ENCODE measurements around the gene SPATA31C1. TPM values are rescaled to one million over a fixed set of nuclear protein-coding genes. Genes with fewer than 3 reads are reported as not detected.

Gene SPATA31C1
- total and polyA plus RNA-seq, 2 of the 13 experiments (the other 11 are each of a cell fraction or from before 2014, with no cell fraction given): not detected

DNA sequence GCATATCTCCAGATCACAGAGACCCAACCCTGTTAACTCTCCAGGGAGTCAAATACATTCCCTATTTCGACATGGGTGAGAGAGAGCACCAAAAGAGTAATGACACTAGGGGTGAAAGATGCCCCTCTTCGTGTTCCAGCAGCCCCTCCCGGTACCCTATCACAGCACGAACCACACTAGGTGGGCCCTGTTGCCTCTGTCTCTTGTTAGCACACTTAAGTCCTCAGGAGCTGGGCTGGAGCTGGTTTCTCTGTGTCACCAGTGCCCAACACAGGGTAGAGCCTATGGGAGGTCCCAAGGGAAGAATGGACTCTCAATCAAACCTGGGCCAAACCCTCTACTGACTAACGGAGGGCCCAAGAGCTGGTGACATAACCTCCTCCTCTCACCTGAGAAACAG lies 55.4 kb downstream of the SPATA31C1 start:
- ChIA-PET CTCF (ENCODE audit: low intra/inter-chr PET ratio, low total read pairs) (no interaction called here), POLR2A (no interaction called here)
- TF ChIP-seq SNRNP70 (IDR thresholded peaks at IDR 0.05; ENCODE audit: low read depth, low read length) (no peak), JDP2 (CRISPR knock-in tag; IDR thresholded peaks at IDR 0.05; ENCODE audit: borderline replicate concordance) (no peak), PHB2 (IDR thresholded peaks at IDR 0.05; ENCODE audit: partially characterized antibody) (no peak), ZFP1 (CRISPR knock-in tag; IDR thresholded peaks at IDR 0.05) (no peak), KMT2A (CRISPR knock-in tag; IDR thresholded peaks at IDR 0.05) (no peak), FOSL2 (CRISPR knock-in tag; IDR thresholded peaks at IDR 0.05) (no peak), POLR2AphosphoS5 (IDR thresholded peaks at IDR 0.05; ENCODE audit: low read depth, low read length) (no peak), FOXA1 (IDR thresholded peaks at IDR 0.05) (no peak), FOXA1 (CRISPR knock-in tag; IDR thresholded peaks at IDR 0.05) (no peak), ZNF234 (CRISPR knock-in tag; conservative IDR thresholded peaks at IDR 0.05) (no peak), ZNF737 (CRISPR knock-in tag; IDR thresholded peaks at IDR 0.05; ENCODE audit: borderline replicate concordance) (no peak)
- TF ChIP-seq, protein P1, sequence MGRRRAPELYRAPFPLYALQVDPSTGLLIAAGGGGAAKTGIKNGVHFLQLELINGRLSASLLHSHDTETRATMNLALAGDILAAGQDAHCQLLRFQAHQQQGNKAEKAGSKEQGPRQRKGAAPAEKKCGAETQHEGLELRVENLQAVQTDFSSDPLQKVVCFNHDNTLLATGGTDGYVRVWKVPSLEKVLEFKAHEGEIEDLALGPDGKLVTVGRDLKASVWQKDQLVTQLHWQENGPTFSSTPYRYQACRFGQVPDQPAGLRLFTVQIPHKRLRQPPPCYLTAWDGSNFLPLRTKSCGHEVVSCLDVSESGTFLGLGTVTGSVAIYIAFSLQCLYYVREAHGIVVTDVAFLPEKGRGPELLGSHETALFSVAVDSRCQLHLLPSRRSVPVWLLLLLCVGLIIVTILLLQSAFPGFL (CRISPR knock-in tag; IDR thresholded peaks at IDR 0.05): no peak
- TF ChIP-seq, protein P2, sequence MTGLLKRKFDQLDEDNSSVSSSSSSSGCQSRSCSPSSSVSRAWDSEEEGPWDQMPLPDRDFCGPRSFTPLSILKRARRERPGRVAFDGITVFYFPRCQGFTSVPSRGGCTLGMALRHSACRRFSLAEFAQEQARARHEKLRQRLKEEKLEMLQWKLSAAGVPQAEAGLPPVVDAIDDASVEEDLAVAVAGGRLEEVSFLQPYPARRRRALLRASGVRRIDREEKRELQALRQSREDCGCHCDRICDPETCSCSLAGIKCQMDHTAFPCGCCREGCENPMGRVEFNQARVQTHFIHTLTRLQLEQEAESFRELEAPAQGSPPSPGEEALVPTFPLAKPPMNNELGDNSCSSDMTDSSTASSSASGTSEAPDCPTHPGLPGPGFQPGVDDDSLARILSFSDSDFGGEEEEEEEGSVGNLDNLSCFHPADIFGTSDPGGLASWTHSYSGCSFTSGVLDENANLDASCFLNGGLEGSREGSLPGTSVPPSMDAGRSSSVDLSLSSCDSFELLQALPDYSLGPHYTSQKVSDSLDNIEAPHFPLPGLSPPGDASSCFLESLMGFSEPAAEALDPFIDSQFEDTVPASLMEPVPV (CRISPR knock-in tag; IDR thresholded peaks at IDR 0.05): no peak
- TF ChIP-seq, protein P3, sequence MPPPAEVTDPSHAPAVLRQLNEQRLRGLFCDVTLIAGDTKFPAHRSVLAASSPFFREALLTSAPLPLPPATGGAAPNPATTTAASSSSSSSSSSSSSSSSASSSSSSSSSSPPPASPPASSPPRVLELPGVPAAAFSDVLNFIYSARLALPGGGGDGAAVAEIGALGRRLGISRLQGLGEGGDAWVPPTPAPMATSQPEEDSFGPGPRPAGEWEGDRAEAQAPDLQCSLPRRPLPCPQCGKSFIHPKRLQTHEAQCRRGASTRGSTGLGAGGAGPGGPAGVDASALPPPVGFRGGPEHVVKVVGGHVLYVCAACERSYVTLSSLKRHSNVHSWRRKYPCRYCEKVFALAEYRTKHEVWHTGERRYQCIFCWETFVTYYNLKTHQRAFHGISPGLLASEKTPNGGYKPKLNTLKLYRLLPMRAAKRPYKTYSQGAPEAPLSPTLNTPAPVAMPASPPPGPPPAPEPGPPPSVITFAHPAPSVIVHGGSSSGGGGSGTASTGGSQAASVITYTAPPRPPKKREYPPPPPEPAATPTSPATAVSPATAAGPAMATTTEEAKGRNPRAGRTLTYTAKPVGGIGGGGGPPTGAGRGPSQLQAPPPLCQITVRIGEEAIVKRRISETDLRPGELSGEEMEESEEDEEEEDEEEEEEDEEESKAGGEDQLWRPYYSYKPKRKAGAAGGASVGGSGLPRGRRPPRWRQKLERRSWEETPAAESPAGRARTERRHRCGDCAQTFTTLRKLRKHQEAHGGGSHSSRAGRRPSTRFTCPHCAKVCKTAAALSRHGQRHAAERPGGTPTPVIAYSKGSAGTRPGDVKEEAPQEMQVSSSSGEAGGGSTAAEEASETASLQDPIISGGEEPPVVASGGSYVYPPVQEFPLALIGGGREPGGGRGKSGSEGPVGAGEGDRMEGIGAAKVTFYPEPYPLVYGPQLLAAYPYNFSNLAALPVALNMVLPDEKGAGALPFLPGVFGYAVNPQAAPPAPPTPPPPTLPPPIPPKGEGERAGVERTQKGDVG (CRISPR knock-in tag; IDR thresholded peaks at IDR 0.05; ENCODE audit: borderline replicate concordance): no peak
- Histone ChIP-seq H4K20me1 (ENCODE audit: insufficient read depth, low read length) (no peaks in the 10 kb centered on the region), H3K4me1 (ENCODE audit: insufficient read depth, low read length) (no peaks in the 10 kb centered on the region), H3K4me3 (replicated peaks in 1 of 3; ENCODE audit: insufficient read depth in 1 of 3, low read depth in 2 of 3, low read length in 3 of 3) (no peak overlapping the region), H3K9me3 (ENCODE audit: low read length) (no peaks in the 10 kb centered on the region), H3K27me3 (ENCODE audit: control insufficient read depth in 1 of 2, insufficient read depth in 2 of 2, low read length in 2 of 2) (no peaks in the 10 kb centered on the region; a peak in 1 of 5 replicates), H3K9ac (ENCODE audit: insufficient read depth, low read depth, low read length) (no peak overlapping the region), H3K4me2 (ENCODE audit: low read depth, low read length) (no peak overlapping the region), H2AFZ (ENCODE audit: low read length) (no peak overlapping the region), H3K36me3 (replicated peaks in 1 of 2; ENCODE audit: control insufficient read depth in 1 of 2, insufficient read depth in 2 of 2, low read length in 2 of 2) (no peaks in the 10 kb centered on the region), H3K27ac (ENCODE audit: extremely low read length, insufficient read depth, low read length) (no peak overlapping the region), H3K79me2 (ENCODE audit: insufficient read depth, low read length) (no peaks in the 10 kb centered on the region)
- in situ Hi-C loops (cut with HindIII; ENCODE audit: extremely low pct_ligation_motif_present, low pct_unique_long_range_greater_than_20kb) (no loop called here), intact Hi-C loops (cut with micrococcal nuclease; ENCODE audit: unreplicated experiment) (no loop called here)
- 3% methylated on average over 5 of the region's 5 CpGs for WGBS (ENCODE audit: low lambda C conversion rate)
- no TSS peak for BruUV-seq (replicated peaks)
- FAIRE-seq: no peak
- DNase-seq (ENCODE audit: low spot score): no peak
- ATAC-seq: no peak
